Activated B cell treated with CpG ODN at 0.5 μM for 24 hours (primary cell): Measurements from ENCODE around the gene CHTOP. TPM values are rescaled to one million over a fixed set of nuclear protein-coding genes. Genes with fewer than 3 reads are reported as not detected.

ENCODE experiments used
- ATAC-seq: fragments of 200-7000 bp; cut with Tn5 transposase; one replicate; pipeline ENCODE4 v1.10.0; 2021; ENCODE audit warnings: low read depth, mild to moderate bottlenecking, moderate library complexity
- CTCF ChIA-PET: fragments of 350-600 bp; sonication (Branson Sonifier 250); formaldehyde crosslinking; loops from one replicate; lab custom pipeline; 2021; ENCODE audit warnings: antibody characterized with exemption; lab: Charles Lee
- POLR2A ChIA-PET: fragments of 350-600 bp; sonication (Branson Sonifier 250); formaldehyde crosslinking; loops from one replicate; lab custom pipeline; 2021; ENCODE audit warnings: antibody characterized with exemption; lab: Charles Lee
- DNase-seq: peaks from one replicate; pipeline ENCODE4 v3.0.0; 2022
- H3K27ac Mint-ChIP-seq: one replicate; pipeline ENCODE4 v1.8.0; 2020; ENCODE audit warnings: mixed read lengths
- H3K27me3 Mint-ChIP-seq: one replicate; pipeline ENCODE4 v1.8.0; 2021; ENCODE audit warnings: mixed read lengths
- H3K36me3 Mint-ChIP-seq: one replicate; pipeline ENCODE4 v1.8.0; 2021; ENCODE audit warnings: low read depth, mixed read lengths
- H3K4me1 Mint-ChIP-seq: one replicate; pipeline ENCODE4 v1.8.0; 2021; ENCODE audit warnings: mixed read lengths
- H3K4me3 Mint-ChIP-seq: one replicate; pipeline ENCODE4 v1.8.0; 2020; ENCODE audit warnings: mild to moderate bottlenecking, mixed read lengths
- H3K9me3 Mint-ChIP-seq: one replicate; pipeline ENCODE4 v1.8.0; 2020; ENCODE audit warnings: mixed read lengths
- intact Hi-C: fragments of 100-400 bp; cut with micrococcal nuclease; formaldehyde crosslinking; loops from one replicate; pipeline ENCODE4 v1.15.1; 2024
- total RNA-seq: library from RNA; stranded (reverse); gene quantifications from 2 replicates; pipeline ENCODE4 v1.2.3, GENCODE V29; 2022
- TF ChIP-seq, protein P1 (sequence below): fragments of 200-600 bp; IDR thresholded peaks from one replicate; pipeline ENCODE4 v1.8.0; 2022; ENCODE audit warnings: antibody characterized with exemption, mild to moderate bottlenecking

CHTOP gene
- total RNA-seq, 1 donor from 2014 or later = 148 TPM

DNA sequence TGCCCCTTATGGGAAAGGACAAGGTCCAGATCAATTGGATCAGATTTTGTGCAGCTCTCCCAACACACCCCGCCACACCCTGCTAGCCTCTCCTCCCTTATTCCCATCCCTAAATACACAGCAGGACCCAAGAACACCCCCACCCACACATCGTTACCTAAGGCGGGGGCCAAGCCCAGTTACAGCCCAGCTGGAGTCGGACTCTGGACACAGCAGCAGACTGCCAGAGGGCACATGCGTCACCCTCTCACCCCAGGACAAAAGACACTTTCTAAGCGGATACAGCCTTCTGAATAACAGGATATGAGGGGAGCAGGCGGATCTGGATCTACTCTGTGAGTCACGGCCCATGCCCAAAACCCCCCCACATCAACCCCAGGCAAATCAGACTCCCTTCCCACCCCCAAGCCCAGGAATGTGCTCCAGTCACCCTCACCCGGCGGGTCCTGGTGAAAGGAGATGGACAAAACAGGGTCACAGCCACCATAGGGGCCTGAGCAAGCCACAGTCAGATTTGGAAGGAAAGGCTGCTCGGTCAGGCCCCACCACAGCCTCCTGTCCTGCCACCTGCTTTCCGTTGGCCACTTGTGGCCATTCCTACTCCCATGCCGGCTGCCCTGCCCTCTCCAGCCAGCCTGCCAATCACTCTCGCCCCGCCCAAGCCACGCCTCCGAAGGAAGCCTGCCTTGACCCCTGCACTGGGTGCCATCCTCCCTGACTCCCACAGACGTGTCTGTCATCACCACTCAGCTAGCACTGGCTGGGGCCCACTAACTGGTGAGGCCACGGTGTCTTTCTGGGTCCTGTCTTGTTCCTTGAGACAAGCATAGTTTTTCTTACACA is 24.9 kb upstream of the CHTOP start:
- ChIA-PET CTCF (interaction anchor here (1.0 kb wide), 1 partner anchor 98 kb away, joined by 3 read pairs; no protein-coding TSS in a partner anchor), POLR2A (interaction anchor here (2.3 kb wide), 1 partner anchor 10 kb away, joined by 10 read pairs; no protein-coding TSS in a partner anchor)
- peaks cover 27% of the 10 kb centered on the region for H3K4me1 Mint-ChIP-seq
- no peak for ATAC-seq
- no peak overlapping the region for H3K27ac Mint-ChIP-seq
- intact Hi-C loops = no loop called here
- H3K27me3 Mint-ChIP-seq = no peaks in the 10 kb centered on the region
- TF ChIP-seq, protein P1, sequence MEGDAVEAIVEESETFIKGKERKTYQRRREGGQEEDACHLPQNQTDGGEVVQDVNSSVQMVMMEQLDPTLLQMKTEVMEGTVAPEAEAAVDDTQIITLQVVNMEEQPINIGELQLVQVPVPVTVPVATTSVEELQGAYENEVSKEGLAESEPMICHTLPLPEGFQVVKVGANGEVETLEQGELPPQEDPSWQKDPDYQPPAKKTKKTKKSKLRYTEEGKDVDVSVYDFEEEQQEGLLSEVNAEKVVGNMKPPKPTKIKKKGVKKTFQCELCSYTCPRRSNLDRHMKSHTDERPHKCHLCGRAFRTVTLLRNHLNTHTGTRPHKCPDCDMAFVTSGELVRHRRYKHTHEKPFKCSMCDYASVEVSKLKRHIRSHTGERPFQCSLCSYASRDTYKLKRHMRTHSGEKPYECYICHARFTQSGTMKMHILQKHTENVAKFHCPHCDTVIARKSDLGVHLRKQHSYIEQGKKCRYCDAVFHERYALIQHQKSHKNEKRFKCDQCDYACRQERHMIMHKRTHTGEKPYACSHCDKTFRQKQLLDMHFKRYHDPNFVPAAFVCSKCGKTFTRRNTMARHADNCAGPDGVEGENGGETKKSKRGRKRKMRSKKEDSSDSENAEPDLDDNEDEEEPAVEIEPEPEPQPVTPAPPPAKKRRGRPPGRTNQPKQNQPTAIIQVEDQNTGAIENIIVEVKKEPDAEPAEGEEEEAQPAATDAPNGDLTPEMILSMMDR = no peak
- H3K4me3 Mint-ChIP-seq = no peak overlapping the region
- no peaks in the 10 kb centered on the region for H3K36me3 Mint-ChIP-seq
- H3K9me3 Mint-ChIP-seq = no peaks in the 10 kb centered on the region
- DNase-seq = no peak

DNA sequence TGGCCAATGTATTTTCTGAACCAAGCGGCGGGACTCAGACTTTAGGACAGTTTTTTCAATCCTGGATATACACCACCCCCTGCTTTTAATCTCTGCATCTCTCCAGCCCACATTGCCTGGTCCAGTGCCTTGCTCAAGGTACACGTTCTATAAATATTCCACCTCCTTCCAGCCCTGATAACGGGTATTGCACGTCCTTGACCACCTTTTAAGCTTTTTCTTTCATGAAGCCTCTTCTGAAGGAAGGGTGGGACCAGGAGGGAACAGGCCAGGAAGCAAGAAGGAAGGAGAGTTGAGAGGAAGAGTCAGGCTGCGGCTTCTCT is 24.3 kb upstream of the CHTOP start:
- ChIA-PET CTCF (no interaction called here), POLR2A (no interaction called here)
- intact Hi-C loops = no loop called here
- peaks cover 23% of the 10 kb centered on the region for H3K4me1 Mint-ChIP-seq
- TF ChIP-seq, protein P1 = no peak
- H3K4me3 Mint-ChIP-seq = no peak overlapping the region
- no peaks in the 10 kb centered on the region for H3K9me3 Mint-ChIP-seq
- no peak overlapping the region for H3K27ac Mint-ChIP-seq
- no peaks in the 10 kb centered on the region for H3K27me3 Mint-ChIP-seq
- DNase-seq (no peak), ATAC-seq (no peak)
- no peaks in the 10 kb centered on the region for H3K36me3 Mint-ChIP-seq

DNA sequence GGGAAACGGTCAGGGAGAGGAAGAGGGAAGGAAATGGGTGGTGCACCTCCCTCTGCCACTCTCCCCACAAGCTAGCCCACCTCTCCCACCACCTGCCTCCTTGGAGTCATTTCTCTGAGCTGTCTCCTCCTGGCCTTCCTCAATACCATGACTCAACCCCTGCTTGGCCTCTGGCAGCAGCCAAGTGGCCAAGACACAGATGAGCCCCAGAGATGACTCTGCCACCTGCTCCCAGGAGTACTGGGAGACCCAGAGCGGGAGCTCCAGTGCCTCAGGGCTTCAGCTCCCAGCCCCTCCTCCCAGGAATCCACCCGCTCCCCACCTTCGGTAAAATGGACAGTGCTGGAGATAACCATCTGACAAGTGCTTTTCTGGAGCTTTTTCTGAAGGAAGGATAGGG is 23.5 kb upstream of the CHTOP start:
- TF ChIP-seq, protein P1 = no peak

DNA sequence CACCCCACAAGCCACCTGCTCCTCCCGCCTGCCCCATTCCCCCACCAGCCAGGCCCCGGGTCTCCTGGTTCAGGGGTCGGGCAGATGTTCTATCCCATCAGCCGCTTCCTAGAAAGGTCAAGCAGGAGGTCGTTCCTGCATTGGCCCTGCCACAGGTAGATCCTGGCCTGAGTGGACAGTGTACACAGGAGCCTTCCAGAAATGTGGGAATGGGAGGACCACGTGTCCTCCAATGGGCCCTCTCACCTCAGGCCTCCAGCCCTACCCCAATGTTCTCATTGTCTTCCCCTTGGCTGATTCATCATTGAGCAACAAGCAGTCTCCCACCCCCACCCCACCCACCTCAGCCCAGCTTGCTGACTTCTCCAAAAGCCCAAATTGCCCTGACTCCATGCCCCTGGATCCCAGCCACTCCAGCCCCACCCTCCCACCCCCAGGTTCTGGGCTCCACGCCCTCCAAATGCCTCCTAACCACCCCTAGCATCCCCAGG is 23.0 kb upstream of the CHTOP start:
- Mint-ChIP-seq H3K27ac (no peak overlapping the region), H3K4me1 (peaks cover 11% of the 10 kb centered on the region), H3K27me3 (no peaks in the 10 kb centered on the region), H3K4me3 (no peak overlapping the region), H3K36me3 (no peaks in the 10 kb centered on the region), H3K9me3 (no peaks in the 10 kb centered on the region)
- TF ChIP-seq, protein P1 = no peak
- ChIA-PET POLR2A (interaction anchor here (2.2 kb wide), 1 partner anchor 23 kb away, joined by 8 read pairs; the partner anchor contains the start of gene CHTOP), CTCF (interaction anchor here (0.9 kb wide), 1 partner anchor 11 kb away, joined by 4 read pairs; no protein-coding TSS in a partner anchor)
- DNase-seq = no peak
- ATAC-seq = no peak
- intact Hi-C loops = no loop called here

More for the DNA sequence above, 23.5 kb upstream of the CHTOP start:
- H3K36me3 Mint-ChIP-seq = no peaks in the 10 kb centered on the region
- peaks cover 16% of the 10 kb centered on the region for H3K4me1 Mint-ChIP-seq
- ChIA-PET CTCF (interaction anchor here (0.9 kb wide), 1 partner anchor 10 kb away, joined by 4 read pairs; no protein-coding TSS in a partner anchor), POLR2A (no interaction called here)
- DNase-seq = no peak
- H3K27me3 Mint-ChIP-seq = no peaks in the 10 kb centered on the region
- H3K4me3 Mint-ChIP-seq = no peak overlapping the region
- H3K9me3 Mint-ChIP-seq = no peaks in the 10 kb centered on the region
- intact Hi-C loops = no loop called here
- no peak overlapping the region for H3K27ac Mint-ChIP-seq
- ATAC-seq = no peak

DNA sequence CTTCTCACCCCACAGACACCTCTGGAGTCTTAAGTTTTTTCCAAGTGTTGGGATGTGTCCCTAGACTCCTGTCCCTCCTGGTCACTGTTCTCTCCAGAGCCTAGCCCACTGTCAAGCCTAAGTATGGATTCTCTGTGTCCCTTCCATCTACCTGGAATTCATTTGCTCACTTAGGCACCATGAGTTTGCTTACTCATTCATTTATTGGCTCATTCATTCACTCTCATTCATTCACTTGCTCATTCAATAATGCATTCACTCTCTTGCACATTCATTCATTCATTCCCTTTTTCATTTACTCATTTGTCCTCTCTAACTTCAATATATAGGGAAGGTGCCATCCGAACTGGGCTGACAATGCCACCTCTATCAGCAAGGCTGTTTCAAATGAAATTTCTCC is 22.5 kb upstream of the CHTOP start:
- Mint-ChIP-seq H3K36me3 (no peaks in the 10 kb centered on the region), H3K9me3 (no peaks in the 10 kb centered on the region), H3K27ac (no peak overlapping the region), H3K4me1 (peaks cover 8% of the 10 kb centered on the region), H3K27me3 (no peaks in the 10 kb centered on the region), H3K4me3 (no peak overlapping the region)
- intact Hi-C loops = no loop called here
- POLR2A ChIA-PET = interaction anchor here (2.2 kb wide), 1 partner anchor 23 kb away, joined by 8 read pairs; the partner anchor contains the start of gene CHTOP
- TF ChIP-seq, protein P1 = no peak
- DNase-seq (no peak), ATAC-seq (no peak)
- CTCF ChIA-PET = interaction anchor here (0.9 kb wide), 1 partner anchor 12 kb away, joined by 4 read pairs; no protein-coding TSS in a partner anchor
